GM18870 (cell line): ENCODE results near the gene BTBD8.
"Not testable (repeated sequence)": the region's sequence is repeated elsewhere in the genome, so short reads cannot be mapped to it uniquely, and the experiment has no call there.

Experiments
- ATAC-seq: cut with Tn5 transposase; IDR thresholded peaks from one replicate; pipeline ENCODE4 v1.9.1; 2021; ENCODE audit warnings: moderate library complexity; ENCODE audit not compliant: unreplicated experiment

BTBD8 gene

GRCh38 chr1:92080128-92080985, at the start of gene BTBD8:
Gene BTBD8 (plus strand): TSS chr1:92080345. CDS start chr1:92080572, 227 bp downstream.
- ATAC-seq: peak; percentile 91

- no peak for ATAC-seq
These were observed 49.5 kb upstream of the BTBD8 start for GRCh38 chr1:92030656-92031107.

GRCh38 chr1:92031281-92032110, 48.6 kb upstream of the BTBD8 start:
- no peak for ATAC-seq

- ATAC-seq: no peak
These were observed 42.7 kb upstream of the BTBD8 start for GRCh38 chr1:92037400-92037799.

- ATAC-seq: no peak
These were observed 41.3 kb upstream of the BTBD8 start for GRCh38 chr1:92038695-92039346.

GRCh38 chr1:92040971-92041370, 39.2 kb upstream of the BTBD8 start:
- ATAC-seq: no peak

- ATAC-seq: no peak
These were observed 36.5 kb upstream of the BTBD8 start for GRCh38 chr1:92043621-92044020.

- no peak for ATAC-seq
These were observed 34.2 kb upstream of the BTBD8 start for GRCh38 chr1:92045766-92046495.

GRCh38 chr1:92051948-92052347, 28.2 kb upstream of the BTBD8 start:
- ATAC-seq: no peak

GRCh38 chr1:92065042-92065441, 15.1 kb upstream of the BTBD8 start:
- no peak for ATAC-seq

- no peak for ATAC-seq
These were observed 13.8 kb upstream of the BTBD8 start for GRCh38 chr1:92066321-92066720.

GRCh38 chr1:92070892-92071291, 9.3 kb upstream of the BTBD8 start:
- no peak for ATAC-seq

GRCh38 chr1:92074446-92074845, 5.7 kb upstream of the BTBD8 start:
- ATAC-seq: not testable (repeated sequence)

- no peak for ATAC-seq
These were observed 4.8 kb upstream of the BTBD8 start, which contains the start of gene SETSIP for GRCh38 chr1:92075311-92075710. Gene SETSIP (minus strand): TSS chr1:92075411. CDS start chr1:92075411, 0 bp downstream.

- no peak for ATAC-seq
These were observed 3.8 kb upstream of the BTBD8 start for GRCh38 chr1:92076363-92076762.

- ATAC-seq: not testable (repeated sequence)
These were observed 2.1 kb upstream of the BTBD8 start for GRCh38 chr1:92078077-92078476.

GRCh38 chr1:92079441-92079840, 704 bp upstream of the BTBD8 start:
- ATAC-seq: no peak

- no peak for ATAC-seq
These were observed 886 bp downstream of the BTBD8 start for GRCh38 chr1:92081031-92081430.

- ATAC-seq: no peak
These were observed 4.5 kb downstream of the BTBD8 start for GRCh38 chr1:92084651-92085050.

- no peak for ATAC-seq
These were observed 5.6 kb downstream of the BTBD8 start for GRCh38 chr1:92085727-92086126.
